Activated naive CD4-positive, alpha-beta T cell treated with anti-CD3 and anti-CD28 coated beads, Interleukin-2, amount 50 U/mL, for 24 hours (primary cell): Measurements from ENCODE around the gene SLC35E1.

Experiments used
- H3K27ac Mint-ChIP-seq: one replicate; pipeline ENCODE4 v1.8.0; 2021; ENCODE audit warnings: mild to moderate bottlenecking, mixed read lengths
- H3K27me3 Mint-ChIP-seq: one replicate; pipeline ENCODE4 v1.8.0; 2021; ENCODE audit warnings: mixed read lengths
- H3K36me3 Mint-ChIP-seq: one replicate; pipeline ENCODE4 v1.8.0; 2021; ENCODE audit warnings: mixed read lengths
- H3K4me1 Mint-ChIP-seq: one replicate; pipeline ENCODE4 v1.8.0; 2021; ENCODE audit warnings: mixed read lengths
- H3K4me3 Mint-ChIP-seq: one replicate; pipeline ENCODE4 v1.8.0; 2021; ENCODE audit warnings: mild to moderate bottlenecking, mixed read lengths
- H3K9me3 Mint-ChIP-seq: one replicate; pipeline ENCODE4 v1.8.0; 2021; ENCODE audit warnings: mixed read lengths

Gene SLC35E1

GRCh38 chr19:16572332-16573211, at the start of gene SLC35E1:
SLC35E1 (minus strand) TSS chr19:16572415; CDS start chr19:16572364, 51 bp downstream.
- Mint-ChIP-seq H3K4me3 (peak within 1 kb of the TSS; percentile 97), H3K27ac (peak within 1 kb of the TSS; percentile 99), H3K9me3 (no peaks in the 10 kb centered on the region), H3K4me1 (peaks cover 55% of the 10 kb centered on the region), H3K36me3 (peaks cover 1% of the 10 kb centered on the region), H3K27me3 (no peaks in the 10 kb centered on the region)

DNA sequence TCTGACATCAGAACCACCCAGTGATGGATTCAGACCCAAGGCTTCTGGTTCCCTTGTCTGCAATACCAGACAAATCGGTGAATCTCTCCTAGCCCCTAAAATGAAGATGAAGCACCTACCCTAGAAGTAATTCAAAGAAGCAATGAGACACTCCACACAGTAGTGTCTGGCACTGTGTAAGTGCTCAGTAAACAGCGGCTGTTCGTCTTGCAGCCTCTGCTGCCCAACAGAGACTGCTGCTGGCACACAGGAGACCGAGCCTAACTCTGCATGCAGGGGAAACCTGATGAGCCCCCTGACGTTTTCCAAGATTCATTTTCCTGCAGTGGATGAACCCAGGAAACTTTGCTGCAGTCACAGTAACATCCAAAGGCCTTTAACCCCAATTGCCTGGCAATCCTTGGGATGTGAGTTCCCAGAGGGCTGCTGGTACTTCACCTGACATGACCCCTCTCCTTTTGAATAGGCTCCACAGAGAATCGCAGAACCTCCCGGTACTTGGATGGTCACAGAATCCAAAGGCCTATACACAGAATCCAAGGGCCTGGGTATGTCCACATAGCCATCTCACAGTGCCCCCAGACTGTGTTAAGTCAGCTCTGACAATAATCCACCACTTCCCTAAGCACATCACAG, 49.1 kb upstream of the SLC35E1 start:
- Mint-ChIP-seq H3K27me3 (no peaks in the 10 kb centered on the region), H3K27ac (no peak overlapping the region), H3K9me3 (no peaks in the 10 kb centered on the region), H3K4me1 (peaks cover 81% of the 10 kb centered on the region), H3K36me3 (peaks cover 2% of the 10 kb centered on the region), H3K4me3 (no peak overlapping the region)

- H3K4me1 Mint-ChIP-seq, result peaks cover 81% of the 10 kb centered on the region
- no peaks in the 10 kb centered on the region for H3K9me3 Mint-ChIP-seq
- H3K36me3 Mint-ChIP-seq, result peaks cover 2% of the 10 kb centered on the region
- H3K27me3 Mint-ChIP-seq, result no peaks in the 10 kb centered on the region
- no peak overlapping the region for H3K4me3 Mint-ChIP-seq
- no peak overlapping the region for H3K27ac Mint-ChIP-seq
Observed at GRCh38 chr19:16620584-16620983, 48.4 kb upstream of the SLC35E1 start.

DNA sequence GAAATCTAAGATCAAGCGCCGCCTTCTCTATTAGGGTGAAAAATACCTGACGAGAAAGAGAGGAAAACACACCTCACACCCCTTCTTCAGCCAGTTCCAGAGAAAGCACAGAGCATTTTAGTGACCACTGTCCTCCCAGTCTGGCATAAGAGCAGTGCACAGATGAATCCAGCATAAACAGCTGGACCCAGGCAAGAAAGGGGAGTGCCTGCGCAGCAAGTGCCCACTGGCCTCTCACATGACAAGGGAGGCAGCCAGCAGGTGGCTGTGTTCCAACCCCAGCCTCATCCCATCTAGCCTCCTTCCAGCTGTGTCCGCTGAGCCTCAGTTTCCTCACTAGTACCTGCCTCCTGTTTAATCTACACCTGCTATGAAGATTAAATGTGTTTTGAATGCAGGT, 47.8 kb upstream of the SLC35E1 start:
- Mint-ChIP-seq H3K36me3 (no peaks in the 10 kb centered on the region), H3K4me1 (peaks cover 81% of the 10 kb centered on the region), H3K27me3 (no peaks in the 10 kb centered on the region), H3K4me3 (no peak overlapping the region), H3K27ac (no peak overlapping the region), H3K9me3 (no peaks in the 10 kb centered on the region)

DNA sequence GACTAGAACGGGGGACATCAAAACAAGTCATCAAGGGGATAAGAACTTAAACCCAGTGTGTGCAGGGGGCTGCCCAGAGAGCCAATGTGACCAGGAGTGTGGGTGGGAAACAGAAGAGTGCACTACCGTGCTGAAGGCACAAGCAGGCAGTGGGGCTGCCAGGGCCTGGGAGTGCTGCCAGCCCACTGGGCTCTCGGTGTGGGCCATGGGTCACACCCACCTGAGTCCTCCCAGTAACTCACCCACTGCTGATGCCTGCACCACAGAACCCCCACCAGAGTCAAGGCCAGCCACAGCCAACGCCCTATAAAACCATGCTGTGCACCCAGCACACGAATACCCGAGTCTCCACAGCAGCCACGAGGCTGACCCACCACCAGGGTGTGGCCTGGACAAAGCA, 47.2 kb upstream of the SLC35E1 start:
- H3K36me3 Mint-ChIP-seq, result no peaks in the 10 kb centered on the region
- no peak overlapping the region for H3K4me3 Mint-ChIP-seq
- no peak overlapping the region for H3K27ac Mint-ChIP-seq
- no peaks in the 10 kb centered on the region for H3K9me3 Mint-ChIP-seq
- H3K4me1 Mint-ChIP-seq, result peaks cover 80% of the 10 kb centered on the region
- no peaks in the 10 kb centered on the region for H3K27me3 Mint-ChIP-seq

DNA sequence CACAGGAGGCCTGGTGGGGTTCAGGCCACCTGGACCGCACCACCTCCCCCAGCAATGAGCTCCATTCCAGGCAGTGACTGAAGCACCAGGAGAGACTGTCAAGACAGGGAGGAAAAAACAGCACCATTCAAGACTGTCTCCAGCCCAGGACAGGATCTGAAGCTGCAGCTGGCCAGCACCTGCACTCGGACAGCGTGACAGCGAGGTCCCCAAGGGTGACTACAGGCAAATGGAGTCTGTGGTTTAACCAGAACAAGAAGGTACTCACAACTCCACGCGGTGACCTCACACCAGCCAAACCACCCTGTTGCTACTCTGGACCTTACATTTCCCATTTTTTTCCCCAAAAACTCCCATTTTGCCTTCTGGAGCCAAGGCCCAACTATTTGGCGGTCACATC, 46.0 kb upstream of the SLC35E1 start:
- H3K27me3 Mint-ChIP-seq, result no peaks in the 10 kb centered on the region
- peaks cover 86% of the 10 kb centered on the region for H3K4me1 Mint-ChIP-seq
- H3K27ac Mint-ChIP-seq, result peak overlapping the region; percentile 82
- H3K9me3 Mint-ChIP-seq, result no peaks in the 10 kb centered on the region
- no peak overlapping the region for H3K4me3 Mint-ChIP-seq
- H3K36me3 Mint-ChIP-seq, result no peaks in the 10 kb centered on the region

GRCh38 chr19:16615808-16616207, 43.6 kb upstream of the SLC35E1 start:
- Mint-ChIP-seq H3K27me3 (no peaks in the 10 kb centered on the region), H3K27ac (no peak overlapping the region), H3K36me3 (no peaks in the 10 kb centered on the region), H3K9me3 (no peaks in the 10 kb centered on the region), H3K4me1 (peaks cover 93% of the 10 kb centered on the region), H3K4me3 (no peak overlapping the region)

GRCh38 chr19:16614941-16615340, 42.7 kb upstream of the SLC35E1 start:
- Mint-ChIP-seq H3K9me3 (no peaks in the 10 kb centered on the region), H3K4me3 (peak overlapping the region; percentile 12), H3K27me3 (no peaks in the 10 kb centered on the region), H3K27ac (no peak overlapping the region), H3K36me3 (no peaks in the 10 kb centered on the region), H3K4me1 (peaks cover 89% of the 10 kb centered on the region)

- no peak overlapping the region for H3K4me3 Mint-ChIP-seq
- no peak overlapping the region for H3K27ac Mint-ChIP-seq
- no peaks in the 10 kb centered on the region for H3K9me3 Mint-ChIP-seq
- H3K36me3 Mint-ChIP-seq, result no peaks in the 10 kb centered on the region
- no peaks in the 10 kb centered on the region for H3K27me3 Mint-ChIP-seq
- H3K4me1 Mint-ChIP-seq, result peaks cover 84% of the 10 kb centered on the region
Observed at GRCh38 chr19:16613841-16614240, 41.6 kb upstream of the SLC35E1 start.

DNA sequence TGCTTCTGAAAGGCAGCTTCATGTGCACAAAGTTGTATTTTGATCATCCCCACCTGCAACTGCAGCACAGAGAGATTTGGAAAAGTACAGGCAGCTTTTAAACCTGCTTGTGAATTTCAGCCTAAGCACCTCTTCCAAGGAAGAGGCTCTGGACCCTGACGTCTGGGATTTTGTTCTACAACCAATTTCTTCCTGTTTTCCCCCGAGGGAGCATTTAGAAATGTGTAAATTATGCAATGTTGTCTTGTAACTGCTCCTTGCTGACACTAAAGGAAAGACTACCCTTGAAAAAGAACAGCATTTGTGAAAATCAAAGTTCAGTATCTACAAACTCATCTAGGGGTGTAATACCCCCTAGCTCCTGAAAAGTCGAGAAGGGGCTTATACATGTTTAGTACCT, 40.4 kb upstream of the SLC35E1 start:
- H3K4me3 Mint-ChIP-seq, result no peak overlapping the region
- no peaks in the 10 kb centered on the region for H3K9me3 Mint-ChIP-seq
- H3K27me3 Mint-ChIP-seq, result no peaks in the 10 kb centered on the region
- H3K4me1 Mint-ChIP-seq, result peaks cover 82% of the 10 kb centered on the region
- no peak overlapping the region for H3K27ac Mint-ChIP-seq
- no peaks in the 10 kb centered on the region for H3K36me3 Mint-ChIP-seq

- Mint-ChIP-seq H3K27me3 (no peaks in the 10 kb centered on the region), H3K4me1 (peaks cover 70% of the 10 kb centered on the region), H3K27ac (no peak overlapping the region), H3K9me3 (no peaks in the 10 kb centered on the region), H3K4me3 (no peak overlapping the region), H3K36me3 (no peaks in the 10 kb centered on the region)
Observed at GRCh38 chr19:16611121-16611520, 38.9 kb upstream of the SLC35E1 start.

DNA sequence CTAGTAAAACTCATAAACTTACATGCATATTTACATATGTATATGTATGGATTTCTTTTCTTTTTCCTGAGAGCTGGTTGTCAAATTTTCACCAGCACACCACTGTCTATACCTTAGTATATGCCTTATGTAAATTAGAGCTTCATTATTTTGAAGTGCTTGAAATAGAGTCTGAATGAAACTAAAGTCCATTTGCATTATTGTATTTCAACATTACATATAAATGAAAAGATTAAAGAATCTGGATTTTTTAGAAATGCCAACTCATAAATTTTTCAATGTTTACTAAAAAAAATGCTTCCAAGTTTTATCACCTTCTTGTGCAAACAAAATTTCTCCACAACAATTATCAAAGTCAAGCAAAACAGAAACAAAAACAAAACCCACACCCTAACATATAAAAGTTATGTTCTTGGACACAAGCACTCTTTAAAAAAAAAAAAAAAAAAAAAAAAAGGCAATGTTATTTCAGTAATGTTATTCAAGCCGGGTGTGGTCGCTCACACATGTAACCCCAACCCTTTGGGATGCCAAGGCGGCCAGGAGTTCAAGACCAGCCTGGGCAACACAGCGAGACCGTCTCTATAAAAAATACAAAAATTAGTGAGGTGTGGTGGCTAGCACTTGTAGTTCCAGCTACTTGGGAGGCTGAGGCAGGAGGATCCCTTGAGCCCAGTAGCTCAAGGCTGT, 37.4 kb upstream of the SLC35E1 start:
- H3K27ac Mint-ChIP-seq, result no peak overlapping the region
- H3K4me3 Mint-ChIP-seq, result no peak overlapping the region
- peaks cover 1% of the 10 kb centered on the region for H3K36me3 Mint-ChIP-seq
- H3K4me1 Mint-ChIP-seq, result peaks cover 69% of the 10 kb centered on the region
- no peaks in the 10 kb centered on the region for H3K27me3 Mint-ChIP-seq
- no peaks in the 10 kb centered on the region for H3K9me3 Mint-ChIP-seq

DNA sequence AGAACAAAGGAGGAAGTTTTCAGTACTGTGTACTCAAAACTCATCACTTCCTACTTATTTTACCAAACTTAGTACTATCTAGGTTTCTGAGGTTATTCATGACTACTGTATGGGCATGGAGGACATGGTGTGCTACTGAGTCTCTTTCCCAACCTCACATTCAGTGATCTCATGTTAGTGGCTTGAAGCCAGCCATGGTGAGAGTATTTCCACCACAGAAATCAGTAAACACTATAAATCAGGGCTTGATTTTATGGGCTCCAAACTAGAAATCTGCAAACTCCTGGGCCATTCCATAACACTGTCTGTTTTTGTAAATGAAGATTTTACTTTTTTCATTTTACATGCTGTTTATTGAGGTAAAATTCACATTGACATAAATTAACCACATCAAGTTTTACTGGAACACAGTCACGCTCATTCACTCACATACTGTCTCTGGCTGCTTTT, 36.1 kb upstream of the SLC35E1 start:
- Mint-ChIP-seq H3K36me3 (peaks cover 1% of the 10 kb centered on the region), H3K9me3 (no peaks in the 10 kb centered on the region), H3K4me1 (peaks cover 65% of the 10 kb centered on the region), H3K4me3 (no peak overlapping the region), H3K27me3 (no peaks in the 10 kb centered on the region), H3K27ac (no peak overlapping the region)

DNA sequence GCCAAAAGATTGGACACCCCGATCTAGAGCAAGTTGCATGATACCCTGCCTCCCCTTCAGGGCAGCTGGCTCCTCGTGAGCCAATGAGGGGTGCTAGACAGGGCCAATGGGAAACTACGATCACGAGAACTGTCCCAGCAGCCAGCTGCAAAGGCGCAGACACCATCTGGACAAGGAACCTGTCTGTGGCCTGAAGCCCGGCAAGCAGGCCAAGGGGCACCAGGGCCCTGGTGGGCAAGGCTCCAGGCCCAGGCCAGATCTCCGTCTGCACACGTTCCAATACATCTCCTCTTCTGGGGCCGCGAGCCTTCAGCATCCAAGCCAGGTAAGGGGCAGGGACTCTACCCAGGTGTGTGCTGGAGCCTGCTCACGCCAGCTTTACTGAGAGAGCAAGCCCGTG, 35.6 kb upstream of the SLC35E1 start:
- no peak overlapping the region for H3K4me3 Mint-ChIP-seq
- H3K27me3 Mint-ChIP-seq, result no peaks in the 10 kb centered on the region
- peaks cover 60% of the 10 kb centered on the region for H3K4me1 Mint-ChIP-seq
- peaks cover 1% of the 10 kb centered on the region for H3K36me3 Mint-ChIP-seq
- no peaks in the 10 kb centered on the region for H3K9me3 Mint-ChIP-seq
- no peak overlapping the region for H3K27ac Mint-ChIP-seq

GRCh38 chr19:16605553-16605994, 33.4 kb upstream of the SLC35E1 start:
- peaks cover 1% of the 10 kb centered on the region for H3K36me3 Mint-ChIP-seq
- peak overlapping the region; percentile 46 for H3K27ac Mint-ChIP-seq
- no peak overlapping the region for H3K4me3 Mint-ChIP-seq
- H3K4me1 Mint-ChIP-seq, result peaks cover 49% of the 10 kb centered on the region
- H3K9me3 Mint-ChIP-seq, result no peaks in the 10 kb centered on the region
- no peaks in the 10 kb centered on the region for H3K27me3 Mint-ChIP-seq

- Mint-ChIP-seq H3K27me3 (no peaks in the 10 kb centered on the region), H3K9me3 (no peaks in the 10 kb centered on the region), H3K27ac (no peak overlapping the region), H3K36me3 (peaks cover 1% of the 10 kb centered on the region), H3K4me3 (no peak overlapping the region), H3K4me1 (peaks cover 47% of the 10 kb centered on the region)
Observed at GRCh38 chr19:16605115-16605514, 32.9 kb upstream of the SLC35E1 start.
